HEK293 (cell line): ENCODE measurements around the gene CDH24.
A peak's percentile ranks its signal among the peaks of the same experiment; 100 is the strongest.

Experiments used
- ATF2 ChIP-seq: fragments of 450-650 bp; formaldehyde crosslinking; IDR thresholded peaks from 2 replicates; pipeline ENCODE4 v1.5.1; 2016; ENCODE audit warnings: missing biosample characterization, missing genetic modification characterization, low read depth
- BCL6B ChIP-seq: fragments of 450-650 bp; formaldehyde crosslinking; IDR thresholded peaks from 2 replicates; pipeline ENCODE4 v1.5.1; 2017; ENCODE audit warnings: missing biosample characterization, missing genetic modification characterization
- ELK4 ChIP-seq: IDR thresholded peaks from 2 replicates; pipeline ENCODE4 v1.6.1; 2011; ENCODE audit warnings: mild to moderate bottlenecking, low read depth, low read length, borderline replicate concordance
- GLIS2 ChIP-seq: fragments of 450-650 bp; formaldehyde crosslinking; IDR thresholded peaks from 2 replicates; pipeline ENCODE4 v1.5.1; 2016; ENCODE audit warnings: missing biosample characterization, missing genetic modification characterization
- KLF10 ChIP-seq: fragments of 450-650 bp; IDR thresholded peaks from 2 replicates; pipeline ENCODE4 v1.5.1; 2018; ENCODE audit warnings: missing biosample characterization, mild to moderate bottlenecking, missing genetic modification characterization
- KLF17 ChIP-seq: fragments of 450-650 bp; formaldehyde crosslinking; IDR thresholded peaks from 2 replicates; pipeline ENCODE4 v1.5.1; 2016; ENCODE audit warnings: missing biosample characterization, missing genetic modification characterization
- KLF7 ChIP-seq: fragments of 450-650 bp; formaldehyde crosslinking; IDR thresholded peaks from 2 replicates; pipeline ENCODE4 v1.5.1; 2016; ENCODE audit warnings: missing biosample characterization, missing genetic modification characterization, borderline replicate concordance
- PRDM4 ChIP-seq: fragments of 450-650 bp; formaldehyde crosslinking; IDR thresholded peaks from 2 replicates; pipeline ENCODE4 v1.5.1; 2017; ENCODE audit warnings: missing biosample characterization, missing genetic modification characterization
- REST ChIP-seq: fragments of 450-650 bp; formaldehyde crosslinking; IDR thresholded peaks from 2 replicates; pipeline ENCODE4 v1.5.1; 2016; ENCODE audit warnings: missing biosample characterization, missing genetic modification characterization
- SP7 ChIP-seq: fragments of 450-650 bp; formaldehyde crosslinking; IDR thresholded peaks from 2 replicates; pipeline ENCODE4 v1.5.1; 2016; ENCODE audit warnings: missing biosample characterization, missing genetic modification characterization
- WT1 ChIP-seq: fragments of 450-650 bp; formaldehyde crosslinking; IDR thresholded peaks from 2 replicates; pipeline ENCODE4 v1.5.1; 2016; ENCODE audit warnings: missing biosample characterization, missing genetic modification characterization
- YY2 ChIP-seq: fragments of 450-650 bp; formaldehyde crosslinking; IDR thresholded peaks from 2 replicates; pipeline ENCODE4 v1.5.1; 2016; ENCODE audit warnings: missing biosample characterization, missing genetic modification characterization
- ZBTB6 ChIP-seq: fragments of 450-650 bp; formaldehyde crosslinking; IDR thresholded peaks from 2 replicates; pipeline ENCODE4 v1.5.1; 2017; ENCODE audit warnings: missing biosample characterization, missing genetic modification characterization
- ZFHX2 ChIP-seq: fragments of 450-650 bp; formaldehyde crosslinking; conservative IDR thresholded peaks from 2 replicates; pipeline ENCODE4 v1.5.1; 2016; ENCODE audit warnings: missing biosample characterization, missing genetic modification characterization
- ZNF121 ChIP-seq: fragments of 450-650 bp; formaldehyde crosslinking; IDR thresholded peaks from 2 replicates; pipeline ENCODE4 v1.5.1; 2016; ENCODE audit warnings: missing biosample characterization, missing genetic modification characterization
- ZNF140 ChIP-seq: fragments of 450-650 bp; formaldehyde crosslinking; IDR thresholded peaks from 2 replicates; pipeline ENCODE4 v1.5.1; 2016; ENCODE audit warnings: missing biosample characterization, missing genetic modification characterization
- ZNF184 ChIP-seq: fragments of 450-650 bp; IDR thresholded peaks from 2 replicates; pipeline ENCODE4 v1.5.1; 2018; ENCODE audit warnings: missing biosample characterization, mild to moderate bottlenecking, missing genetic modification characterization
- ZNF394 ChIP-seq: fragments of 450-650 bp; formaldehyde crosslinking; IDR thresholded peaks from 2 replicates; pipeline ENCODE4 v1.5.1; 2016; ENCODE audit warnings: missing biosample characterization, missing genetic modification characterization, mild to moderate bottlenecking, moderate library complexity, borderline replicate concordance
- ZNF398 ChIP-seq: fragments of 450-650 bp; formaldehyde crosslinking; IDR thresholded peaks from 2 replicates; pipeline ENCODE4 v1.5.1; 2017; ENCODE audit warnings: missing biosample characterization, missing genetic modification characterization
- ZNF555 ChIP-seq: fragments of 450-650 bp; formaldehyde crosslinking; conservative IDR thresholded peaks from 2 replicates; pipeline ENCODE4 v1.5.1; 2017; ENCODE audit warnings: missing biosample characterization, mild to moderate bottlenecking, missing genetic modification characterization, inconsistent platforms
- ZNF558 ChIP-seq: fragments of 450-650 bp; formaldehyde crosslinking; IDR thresholded peaks from 2 replicates; pipeline ENCODE4 v1.5.1; 2016; ENCODE audit warnings: missing biosample characterization, missing genetic modification characterization
- ZNF621 ChIP-seq: fragments of 450-650 bp; formaldehyde crosslinking; IDR thresholded peaks from 2 replicates; pipeline ENCODE4 v1.5.1; 2017; ENCODE audit warnings: missing biosample characterization, missing genetic modification characterization

Gene CDH24

GRCh38 chr14:23006544-23007419 lies 50.5 kb downstream of the CDH24 start (continued):
- TF ChIP-seq YY2 (tag by site-specific recombination) (no peak), SP7 (tag by site-specific recombination) (peak; percentile 86), ZNF621 (tag by site-specific recombination) (no peak), PRDM4 (tag by site-specific recombination) (no peak), REST (peak; percentile 34; the same call in 1 of the 2 replicates), ZNF555 (tag by site-specific recombination) (no peak), KLF10 (tag by site-specific recombination) (no peak), ATF2 (tag by site-specific recombination) (no peak), KLF7 (tag by site-specific recombination) (no peak; the same call in 1 of the 2 replicates), ZNF184 (peak; percentile 42; the same call in 1 of the 2 replicates), ZFHX2 (tag by site-specific recombination) (peak; percentile 77), KLF17 (tag by site-specific recombination) (no peak; the same call in 1 of the 2 replicates), BCL6B (tag by site-specific recombination) (no peak), ZBTB6 (tag by site-specific recombination) (no peak), WT1 (tag by site-specific recombination) (no peak), ZNF394 (peak; percentile 69; the same call in 1 of the 2 replicates), ZNF558 (no peak), ZNF121 (no peak), GLIS2 (tag by site-specific recombination) (peak; percentile 76; the same call in 1 of the 2 replicates), ELK4 (no peak), ZNF140 (tag by site-specific recombination) (no peak), ZNF398 (tag by site-specific recombination) (no peak)
